Dermis microvascular lymphatic vessel endothelial cell (primary cell): Measurements from ENCODE around the gene C1QL1. TPM values are rescaled to one million over a fixed set of nuclear protein-coding genes. Genes with fewer than 3 reads are reported as not detected.
"Not testable (repeated sequence)": the region's sequence is repeated elsewhere in the genome, so short reads cannot be mapped to it uniquely, and the experiment has no call there.

ENCODE experiments used
- DNase-seq, 2 donors: peaks; one replicate each; pipeline versions ENCODE4 v3.0.0 to v3.0.0-alpha.2; 2010; ENCODE audit warnings: low read depth in 2 of 2
- total RNA-seq: library from RNA; depleted of rRNA; stranded (reverse); fragments of >200 nt; gene quantifications from 2 replicates; pipeline ENCODE4 v1.2.1, GENCODE V29; 2014

C1QL1 gene
- total RNA-seq, 1 donor from 2014 or later, result under 0.01 TPM

DNA sequence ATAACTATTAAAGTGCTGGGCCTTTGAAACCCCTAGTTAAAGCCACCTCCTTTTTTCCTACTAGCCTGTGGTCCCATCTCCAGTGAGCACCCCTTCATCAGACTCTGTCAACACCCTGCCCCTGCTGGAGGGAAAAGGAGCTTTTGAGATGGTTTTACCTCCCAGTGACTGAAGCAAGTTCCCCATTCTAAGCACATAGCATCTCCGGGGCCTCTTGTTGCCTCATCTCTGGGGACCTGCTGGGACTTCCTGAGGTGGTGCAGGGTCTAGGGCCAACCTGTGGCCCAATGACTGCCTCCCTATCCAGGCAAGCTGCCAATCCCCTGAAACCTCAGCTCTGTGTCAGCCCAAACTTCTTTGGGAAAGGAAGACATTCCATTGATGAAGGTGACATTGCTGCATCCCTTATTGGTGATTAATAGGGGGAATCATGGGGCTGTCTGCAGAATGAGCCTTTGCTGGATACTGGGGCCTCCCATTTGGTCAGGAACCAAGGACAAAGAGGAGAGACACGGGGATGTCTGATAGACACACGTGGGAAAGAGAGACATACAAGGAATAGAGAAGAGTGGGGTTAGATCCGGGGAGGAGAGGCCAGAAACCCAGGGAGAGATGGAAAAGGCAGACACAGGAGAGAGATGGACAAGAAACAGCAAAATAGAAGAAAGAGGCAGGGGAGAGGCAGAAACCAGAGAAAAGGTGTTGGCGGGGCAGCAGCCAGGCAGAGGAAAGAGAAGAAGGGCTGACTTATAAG is 2.4 kb downstream of the C1QL1 start:
- no peak for DNase-seq

DNA sequence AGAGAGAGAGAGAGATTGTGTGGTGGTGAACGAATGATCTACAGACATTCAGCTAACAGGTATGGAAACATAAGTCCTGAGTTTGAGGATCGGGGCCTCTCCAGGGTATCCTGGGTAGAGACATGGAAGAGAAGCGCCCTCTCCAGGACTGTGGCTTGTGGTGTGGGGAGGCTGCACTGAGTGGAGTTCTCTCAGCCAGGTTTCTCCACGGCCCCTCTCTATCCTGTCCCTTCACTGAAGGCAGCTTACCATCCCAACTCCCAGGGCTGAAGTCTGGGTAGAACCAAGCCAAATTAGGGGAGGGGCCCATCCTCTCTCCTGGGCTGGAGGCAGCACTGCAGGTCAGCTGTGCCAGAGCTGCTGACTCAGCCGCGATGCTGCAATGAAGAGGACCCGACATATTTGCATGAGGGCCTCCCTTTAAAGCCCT is 6.2 kb downstream of the C1QL1 start:
- DNase-seq, result no peak

- DNase-seq, result no peak
Measured at GRCh38 chr17:44960691-44961090, 7.4 kb downstream of the C1QL1 start.

- DNase-seq, result no peak
Measured at GRCh38 chr17:44959821-44960531, 8.1 kb downstream of the C1QL1 start.

- no peak for DNase-seq
Measured at GRCh38 chr17:44956998-44957981, 10.8 kb downstream of the C1QL1 start.

DNA sequence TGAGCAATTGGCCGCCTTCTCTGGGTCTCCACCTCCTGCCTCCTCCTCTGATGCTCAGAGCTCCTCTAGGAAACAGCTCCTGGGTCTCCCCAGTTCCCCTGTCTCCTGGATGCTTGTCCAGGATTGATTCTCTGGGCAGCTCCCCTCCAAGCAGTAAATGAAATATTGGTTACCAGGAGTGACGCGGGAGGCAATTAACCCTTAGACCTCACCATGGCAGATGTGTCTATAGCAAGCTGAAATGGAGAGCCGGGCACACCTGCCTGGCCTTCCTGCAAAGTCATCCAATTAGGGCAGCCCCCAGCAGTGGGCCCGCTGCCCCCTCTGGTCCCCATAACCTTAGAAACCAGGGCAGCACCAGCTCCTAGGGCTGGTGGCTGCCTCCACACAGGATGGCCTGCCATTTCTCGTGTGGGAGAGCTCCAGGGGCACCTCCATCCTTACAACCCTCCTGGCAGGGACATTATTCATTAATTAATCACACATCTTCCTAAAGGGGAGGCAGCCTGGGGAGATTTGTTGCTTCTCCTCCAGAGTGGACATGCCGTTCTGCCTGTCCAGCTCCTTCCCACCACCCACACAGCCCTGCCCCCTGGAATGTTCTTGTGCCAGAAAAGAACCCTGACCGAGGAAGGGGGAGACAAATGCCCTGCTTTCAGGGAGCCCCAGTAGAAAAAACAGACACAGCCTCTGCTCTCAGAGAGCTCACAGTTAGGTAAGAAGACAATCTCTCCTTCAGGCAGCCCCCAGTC is 12.3 kb downstream of the C1QL1 start:
- no peak for DNase-seq

DNA sequence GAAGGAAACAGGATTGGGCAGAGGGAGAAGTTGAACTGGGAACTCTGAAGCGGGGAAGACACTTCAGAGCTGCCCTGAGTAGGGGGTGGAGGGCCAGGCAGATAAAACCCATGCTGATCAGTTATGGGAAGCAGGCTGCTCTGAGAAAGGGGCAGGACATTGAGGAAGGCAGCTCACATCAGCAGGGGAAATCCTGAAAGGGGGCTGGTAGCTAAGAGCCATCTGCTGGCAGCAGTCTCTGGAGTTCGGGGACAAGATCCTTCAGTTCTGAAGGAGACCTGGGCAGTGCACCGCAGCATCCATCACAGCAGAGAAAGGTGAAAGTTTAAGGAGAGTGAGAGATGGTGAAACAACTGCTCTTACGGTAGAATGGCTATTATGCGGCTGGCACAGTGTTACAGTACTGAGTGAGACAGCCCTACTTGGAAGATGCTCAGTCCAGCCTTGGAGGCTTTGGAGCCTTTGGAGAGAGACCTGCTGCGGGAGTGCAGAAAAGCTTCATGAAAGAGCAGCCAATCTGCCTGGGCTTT is 15.1 kb downstream of the C1QL1 start:
- no peak for DNase-seq

- DNase-seq, result no peak
Measured at GRCh38 chr17:44948315-44948795, 19.7 kb downstream of the C1QL1 start.

- DNase-seq, result peak; percentile 95 to 97
Measured at GRCh38 chr17:44947461-44948314, 20.4 kb downstream of the C1QL1 start, which contains the start of gene KIF18B. Gene KIF18B (minus strand): TSS chr17:44947773. CDS start chr17:44936344, 11,429 bp downstream.

DNA sequence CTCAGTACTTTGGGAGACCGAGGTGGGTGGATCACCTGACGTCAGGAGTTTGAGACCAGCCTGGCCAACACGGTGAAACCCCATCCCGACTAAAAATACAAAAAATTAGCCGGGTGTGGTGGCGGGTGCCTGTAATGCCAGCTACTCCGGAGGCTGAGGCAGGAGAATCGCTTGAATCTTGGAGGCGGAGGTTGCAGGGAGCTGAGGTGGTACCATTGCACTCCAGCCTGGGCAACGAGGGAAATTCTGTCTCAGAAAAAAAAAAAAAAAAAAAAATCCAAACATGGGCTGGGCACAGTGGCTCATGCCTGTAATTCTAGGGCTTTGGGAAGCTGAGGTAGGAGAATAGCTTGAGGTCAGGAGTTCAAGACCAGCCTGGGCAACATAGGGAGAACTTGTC is 22.5 kb downstream of the C1QL1 start:
- DNase-seq, result not testable (repeated sequence)

DNA sequence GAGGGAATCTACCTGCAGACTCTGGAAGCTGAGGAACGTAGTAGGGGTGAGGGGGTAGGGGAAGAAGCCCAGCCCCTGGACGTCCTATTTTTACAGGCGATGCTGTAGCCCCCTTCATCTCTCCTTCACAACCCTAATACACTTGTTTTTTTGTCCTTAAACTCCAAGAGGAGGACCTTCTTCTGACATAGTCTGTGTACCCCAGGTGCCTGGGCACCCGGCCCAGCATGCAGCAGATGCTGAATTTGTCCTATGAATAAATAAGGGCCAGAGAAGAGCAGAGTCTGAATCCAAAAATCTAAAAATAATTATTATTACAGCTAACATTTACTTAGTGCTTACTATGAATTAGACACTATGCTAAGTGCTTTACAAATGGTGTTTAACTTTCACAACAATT is 25.6 kb downstream of the C1QL1 start:
- DNase-seq, result no peak

GRCh38 chr17:44941712-44942331 is 26.3 kb downstream of the C1QL1 start:
- DNase-seq, result no peak

DNA sequence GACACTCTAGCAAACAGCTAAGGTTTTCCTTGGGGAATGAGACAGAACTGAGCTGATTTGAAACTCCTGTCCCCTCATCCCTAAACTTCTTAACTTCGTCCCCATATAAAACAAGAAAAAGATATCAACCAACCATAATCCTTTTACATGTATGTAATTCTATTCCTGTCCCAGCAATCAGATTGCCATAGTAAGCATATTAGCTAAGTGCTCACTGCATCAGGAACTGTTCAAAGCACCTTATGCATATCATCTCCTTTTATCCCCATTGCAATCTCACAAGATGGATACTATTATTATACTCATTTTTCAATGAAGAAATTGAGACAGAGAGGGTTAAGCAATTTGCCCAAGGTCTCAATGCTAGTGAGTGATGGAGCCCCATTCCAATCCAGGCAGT is 27.3 kb downstream of the C1QL1 start:
- no peak for DNase-seq

DNA sequence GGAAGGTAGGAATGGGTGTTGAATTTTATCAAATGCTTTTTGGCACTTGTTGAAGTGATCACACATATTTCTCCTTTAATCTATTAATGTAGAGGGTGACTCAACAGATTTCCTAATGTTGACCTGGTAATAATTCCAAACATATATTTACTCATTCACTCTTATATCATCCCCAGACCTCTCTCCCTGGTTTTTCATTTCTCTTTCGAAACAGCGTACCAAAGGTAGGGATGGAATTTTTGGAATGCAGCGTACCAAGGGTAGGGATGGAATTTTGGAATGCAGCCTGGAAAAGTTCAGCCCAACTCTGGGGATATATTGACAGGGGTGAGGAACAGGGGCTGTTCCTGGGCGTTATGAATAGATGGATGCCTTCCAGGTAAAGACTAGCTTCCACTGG is 27.8 kb downstream of the C1QL1 start:
- DNase-seq, result peak in 1 of 2 donors; percentile 52

GRCh38 chr17:44935116-44935515 is 33.0 kb downstream of the C1QL1 start:
- DNase-seq, result no peak

DNA sequence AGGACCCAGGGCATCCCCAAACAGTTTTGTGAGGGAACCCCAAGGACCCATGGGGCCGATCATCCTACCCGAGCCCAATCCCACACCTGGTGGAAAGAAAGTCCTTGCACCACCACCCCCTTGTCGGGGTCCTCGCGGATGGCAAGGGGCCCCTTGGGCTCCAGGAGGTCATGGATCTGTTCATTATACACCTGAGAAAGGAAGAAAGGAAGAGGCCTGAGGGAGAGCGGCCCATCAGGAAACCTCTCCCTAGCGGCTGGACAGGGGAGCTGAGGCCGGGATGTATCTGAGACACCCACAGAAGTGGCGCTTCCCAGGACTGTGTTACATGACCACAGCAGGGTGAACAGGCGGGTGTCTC is 33.4 kb downstream of the C1QL1 start:
- no peak for DNase-seq

GRCh38 chr17:44933824-44934744 is 34.0 kb downstream of the C1QL1 start:
- no peak for DNase-seq

- DNase-seq, result no peak
Measured at GRCh38 chr17:44932787-44933097, 35.4 kb downstream of the C1QL1 start.
